Measurements from ENCODE around the gene NEUROD4. TPM values are rescaled to one million over a fixed set of nuclear protein-coding genes. Genes with fewer than 3 reads are reported as not detected.

The NEUROD4 gene
- total and polyA plus RNA-seq, 8 donors: not detected

GRCh38 chr12:55041345-55042055, 21.7 kb downstream of the NEUROD4 start:
- Histone ChIP-seq H3K4me1 (no peaks in the 10 kb centered on the region), H3K4me3 (no peak overlapping the region), H3K9me3 (no peaks in the 10 kb centered on the region), H3K27ac (no peak overlapping the region), H3K36me3 (no peaks in the 10 kb centered on the region), H3K27me3 (peaks cover 0 to 24% (median 13%) of the 10 kb centered on the region in 3 donors)
- no peak for DNase-seq
- TF ChIP-seq CTCF (IDR thresholded peaks at IDR 0.05) (no peak), POLR2A (IDR thresholded peaks at IDR 0.05) (no peak), POLR2AphosphoS5 (IDR thresholded peaks at IDR 0.05) (no peak), EP300 (IDR thresholded peaks at IDR 0.05) (no peak)
- intact Hi-C loops (cut with DNase I; ENCODE audit: low total_unique reads): no loop called here
- 62 to 74% (median 71%) methylated on average over 4 of the region's 4 CpGs for WGBS, 5 donors

- Histone ChIP-seq H3K27me3 (peaks cover 0 to 21% (median 10%) of the 10 kb centered on the region in 3 donors), H3K4me1 (no peaks in the 10 kb centered on the region), H3K9me3 (no peaks in the 10 kb centered on the region), H3K27ac (no peak overlapping the region), H3K36me3 (no peaks in the 10 kb centered on the region), H3K4me3 (no peak overlapping the region)
- intact Hi-C loops (cut with DNase I; ENCODE audit: low total_unique reads): no loop called here
- TF ChIP-seq EP300 (IDR thresholded peaks at IDR 0.05) (no peak), CTCF (IDR thresholded peaks at IDR 0.05) (no peak), POLR2AphosphoS5 (IDR thresholded peaks at IDR 0.05) (no peak), POLR2A (IDR thresholded peaks at IDR 0.05) (no peak)
- WGBS, 5 donors: 76 to 93% (median 90%) methylated on average over 3 of the region's 3 CpGs
- no peak for DNase-seq
These were observed 23.8 kb downstream of the NEUROD4 start for GRCh38 chr12:55043542-55043941.

GRCh38 chr12:55044135-55044534, 24.4 kb downstream of the NEUROD4 start:
- intact Hi-C loops (cut with DNase I; ENCODE audit: low total_unique reads): no loop called here
- 57 to 66% (median 64%) methylated on average over 6 of the region's 6 CpGs for WGBS, 5 donors
- Histone ChIP-seq H3K9me3 (no peaks in the 10 kb centered on the region), H3K4me3 (no peak overlapping the region), H3K4me1 (no peaks in the 10 kb centered on the region), H3K36me3 (no peaks in the 10 kb centered on the region), H3K27me3 (peaks cover 0 to 15% (median 9%) of the 10 kb centered on the region in 3 donors), H3K27ac (no peak overlapping the region)
- TF ChIP-seq POLR2A (IDR thresholded peaks at IDR 0.05) (no peak), EP300 (IDR thresholded peaks at IDR 0.05) (no peak), POLR2AphosphoS5 (IDR thresholded peaks at IDR 0.05) (no peak), CTCF (IDR thresholded peaks at IDR 0.05) (no peak)
- DNase-seq: no peak

GRCh38 chr12:55049676-55050075, 29.9 kb downstream of the NEUROD4 start:
- no peaks in the 10 kb centered on the region for H3K4me1 ChIP-seq
- no peak for TF ChIP-seq POLR2AphosphoS5 (IDR thresholded peaks at IDR 0.05)
- TF ChIP-seq EP300 (IDR thresholded peaks at IDR 0.05): no peak
- no peak overlapping the region for H3K27ac ChIP-seq
- no peak overlapping the region for H3K4me3 ChIP-seq
- H3K9me3 ChIP-seq: no peaks in the 10 kb centered on the region
- H3K27me3 ChIP-seq: no peaks in the 10 kb centered on the region
- 87 to 91% (median 87%) methylated on average over 16 of the region's 16 CpGs for WGBS, 5 donors
- intact Hi-C loops (cut with DNase I; ENCODE audit: low total_unique reads): no loop called here
- no peak for DNase-seq
- no peaks in the 10 kb centered on the region for H3K36me3 ChIP-seq
